Tibial artery (tissue), 4 donors: Measurements from ENCODE around the gene NOL4L.

Experiments
- DNase-seq, 2 donors: peaks; one replicate each; pipeline ENCODE4 v3.0.0-alpha.2; 2019
- H3K27ac ChIP-seq, 2 donors: fragments of 200-600 bp; sonication (generic) in 1 of 2; 1 replicate in 1 of 2; 2 replicates in 1 of 2; pipeline ENCODE4 v1.5.1; 2018 to 2019; ENCODE audit warnings: mild to moderate bottlenecking in 1 of 2
- H3K27me3 ChIP-seq, 2 donors: fragments of 200-600 bp; sonication (generic) in 1 of 2; one replicate each; pipeline versions ENCODE4 v1.5.1 to v1.6.0; 2016 to 2019
- H3K36me3 ChIP-seq, 3 donors: fragments of 200-600 bp; sonication (generic) in 2 of 3; one replicate each; pipeline ENCODE4 v1.5.1; 2016 to 2019; ENCODE audit warnings: mild to moderate bottlenecking in 2 of 3
- H3K4me1 ChIP-seq, 4 donors: fragments of 200-600 bp; sonication (generic) in 2 of 4; 1 replicate in 3 of 4; 2 replicates in 1 of 4; pipeline ENCODE4 v1.5.1; 2016 to 2019
- H3K4me3 ChIP-seq, 2 donors: fragments of 200-600 bp; sonication (generic) in 1 of 2; 1 replicate in 1 of 2; 2 replicates in 1 of 2; pipeline ENCODE4 v1.5.1; 2018 to 2019; ENCODE audit warnings: mild to moderate bottlenecking in 2 of 2
- H3K9me3 ChIP-seq, 3 donors: fragments of 200-600 bp; sonication (generic) in 1 of 3; one replicate each; pipeline ENCODE4 v1.5.1; 2016 to 2019
- intact Hi-C: fragments of 100-400 bp; cut with DNase I; formaldehyde crosslinking; loops from one replicate; pipeline ENCODE4 v1.15.0; 2023; ENCODE audit warnings: low total_unique reads
- TF ChIP-seq, protein P1 (sequence below), 2 experiments: fragments of 200-600 bp in 1 of 2; fragments of 450-650 bp in 1 of 2; IDR thresholded peaks; one replicate each; pipeline ENCODE4 v1.5.1; 2017 to 2019; ENCODE audit warnings: antibody characterized with exemption in 2 of 2, mild to moderate bottlenecking in 1 of 2, moderate library complexity in 1 of 2

NOL4L gene

GRCh38 chr20:32404017-32404416 lies 181.1 kb downstream of the NOL4L start:
- Histone ChIP-seq H3K4me1 (no peaks in the 10 kb centered on the region), H3K27ac (no peak overlapping the region), H3K27me3 (no peaks in the 10 kb centered on the region), H3K9me3 (no peaks in the 10 kb centered on the region), H3K36me3 (peaks cover 6 to 23% (median 8%) of the 10 kb centered on the region in 3 donors), H3K4me3 (no peak overlapping the region)
- DNase-seq: no peak
- intact Hi-C loops: no loop called here
- TF ChIP-seq, protein P1, sequence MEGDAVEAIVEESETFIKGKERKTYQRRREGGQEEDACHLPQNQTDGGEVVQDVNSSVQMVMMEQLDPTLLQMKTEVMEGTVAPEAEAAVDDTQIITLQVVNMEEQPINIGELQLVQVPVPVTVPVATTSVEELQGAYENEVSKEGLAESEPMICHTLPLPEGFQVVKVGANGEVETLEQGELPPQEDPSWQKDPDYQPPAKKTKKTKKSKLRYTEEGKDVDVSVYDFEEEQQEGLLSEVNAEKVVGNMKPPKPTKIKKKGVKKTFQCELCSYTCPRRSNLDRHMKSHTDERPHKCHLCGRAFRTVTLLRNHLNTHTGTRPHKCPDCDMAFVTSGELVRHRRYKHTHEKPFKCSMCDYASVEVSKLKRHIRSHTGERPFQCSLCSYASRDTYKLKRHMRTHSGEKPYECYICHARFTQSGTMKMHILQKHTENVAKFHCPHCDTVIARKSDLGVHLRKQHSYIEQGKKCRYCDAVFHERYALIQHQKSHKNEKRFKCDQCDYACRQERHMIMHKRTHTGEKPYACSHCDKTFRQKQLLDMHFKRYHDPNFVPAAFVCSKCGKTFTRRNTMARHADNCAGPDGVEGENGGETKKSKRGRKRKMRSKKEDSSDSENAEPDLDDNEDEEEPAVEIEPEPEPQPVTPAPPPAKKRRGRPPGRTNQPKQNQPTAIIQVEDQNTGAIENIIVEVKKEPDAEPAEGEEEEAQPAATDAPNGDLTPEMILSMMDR (IDR thresholded peaks at IDR 0.05): no peak

GRCh38 chr20:32400476-32400875 lies 184.7 kb downstream of the NOL4L start:
- Histone ChIP-seq H3K9me3 (no peaks in the 10 kb centered on the region), H3K4me1 (peaks cover 0 to 17% (median 0%) of the 10 kb centered on the region in 4 donors), H3K27ac (no peak overlapping the region), H3K36me3 (peaks cover 0 to 4% (median 4%) of the 10 kb centered on the region in 3 donors), H3K27me3 (no peaks in the 10 kb centered on the region), H3K4me3 (no peak overlapping the region)
- intact Hi-C loops: no loop called here
- no peak for DNase-seq
- TF ChIP-seq, protein P1 (IDR thresholded peaks at IDR 0.05): no peak

- no peak overlapping the region for H3K27ac ChIP-seq
- no peak overlapping the region for H3K4me3 ChIP-seq
- peaks cover 0 to 13% (median 12%) of the 10 kb centered on the region in 3 donors for H3K36me3 ChIP-seq
- no peaks in the 10 kb centered on the region for H3K27me3 ChIP-seq
- DNase-seq: no peak
- TF ChIP-seq, protein P1 (IDR thresholded peaks at IDR 0.05): no peak
- intact Hi-C loops: no loop called here
- H3K4me1 ChIP-seq: peaks cover 0 to 27% (median 0%) of the 10 kb centered on the region in 4 donors
- no peaks in the 10 kb centered on the region for H3K9me3 ChIP-seq
Observed at GRCh38 chr20:32397567-32398084, 187.5 kb downstream of the NOL4L start.

DNA sequence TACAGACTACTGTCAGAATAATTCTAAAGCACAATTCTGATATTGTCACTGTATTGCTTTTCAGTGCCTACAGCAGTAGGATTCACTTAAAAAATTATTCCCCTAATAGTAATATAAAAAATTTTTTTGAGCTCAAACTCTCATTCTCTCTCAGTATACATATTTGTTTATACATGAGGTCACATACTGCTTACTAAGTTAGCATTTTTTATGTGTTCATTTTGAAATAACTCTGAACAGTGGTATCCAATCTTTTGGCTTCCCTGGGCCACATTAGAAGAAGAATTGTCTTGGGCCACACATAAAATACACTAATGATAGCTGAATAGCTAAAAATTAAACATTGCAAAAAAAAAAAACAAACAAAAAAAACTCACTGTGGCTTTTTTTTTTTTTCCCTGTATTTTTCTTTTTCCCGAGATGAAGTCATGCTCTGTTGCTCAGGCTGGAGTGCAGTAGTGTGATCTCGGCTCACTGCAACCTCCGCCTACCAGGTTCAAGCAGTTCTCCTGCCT lies 188.4 kb downstream of the NOL4L start:
- intact Hi-C loops: no loop called here
- no peak for DNase-seq
- TF ChIP-seq, protein P1 (IDR thresholded peaks at IDR 0.05): no peak

DNA sequence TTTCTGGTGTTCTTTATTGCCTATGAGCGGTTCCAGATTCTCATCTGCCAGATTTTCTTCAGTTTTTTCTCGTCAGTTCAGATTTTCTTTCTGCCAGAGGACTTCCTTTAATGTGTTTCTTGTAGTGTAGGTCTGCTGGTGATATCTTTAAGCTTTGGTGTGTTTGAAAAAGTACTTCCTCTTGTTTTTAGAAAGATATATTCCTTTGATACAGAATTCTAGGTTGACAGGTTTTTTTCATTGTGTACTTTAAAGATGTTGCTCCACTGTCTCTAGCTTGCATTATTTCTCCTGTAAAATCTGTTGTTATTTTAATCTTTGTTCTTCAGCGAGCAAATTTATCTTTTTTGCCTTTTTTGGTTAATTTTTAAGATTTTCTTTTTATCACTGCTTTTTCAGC lies 190.1 kb downstream of the NOL4L start:
- intact Hi-C loops: no loop called here
- Histone ChIP-seq H3K4me3 (no peak overlapping the region), H3K4me1 (peaks cover 0 to 27% (median 0%) of the 10 kb centered on the region in 4 donors), H3K27me3 (no peaks in the 10 kb centered on the region), H3K27ac (no peak overlapping the region), H3K9me3 (no peaks in the 10 kb centered on the region), H3K36me3 (peaks cover 0 to 25% (median 19%) of the 10 kb centered on the region in 3 donors)
- TF ChIP-seq, protein P1 (IDR thresholded peaks at IDR 0.05): no peak
- no peak for DNase-seq

More for the DNA sequence above, 188.4 kb downstream of the NOL4L start:
- Histone ChIP-seq H3K9me3 (no peaks in the 10 kb centered on the region), H3K27ac (no peak overlapping the region), H3K36me3 (peaks cover 0 to 18% (median 9%) of the 10 kb centered on the region in 3 donors), H3K4me3 (no peak overlapping the region), H3K4me1 (peaks cover 0 to 27% (median 0%) of the 10 kb centered on the region in 4 donors), H3K27me3 (no peaks in the 10 kb centered on the region)
